Activated CD4-positive, CD25-positive, alpha-beta regulatory T cell treated with anti-CD3 and anti-CD28 coated beads, Interleukin-2, amount 50 U/mL, for 16 hours (primary cell): ENCODE data around the gene CACNG7.
"Not testable (repeated sequence)": the region's sequence is repeated elsewhere in the genome, so short reads cannot be mapped to it uniquely, and the experiment has no call there.

Experiments used
- DNase-seq: peaks from one replicate; pipeline ENCODE4 v3.0.0-alpha.2; 2020; ENCODE audit warnings: low read depth, low spot score

CACNG7 gene

GRCh38 chr19:53906211-53907192 is 2.6 kb upstream of the CACNG7 start:
- peak; percentile 34 for DNase-seq

- no peak for DNase-seq
Measured at GRCh38 chr19:53907193-53907581, 1.9 kb upstream of the CACNG7 start.

GRCh38 chr19:53907690-53908089 is 1.4 kb upstream of the CACNG7 start:
- no peak for DNase-seq

GRCh38 chr19:53908106-53908934 is 758 bp upstream of the CACNG7 start:
- DNase-seq: no peak

GRCh38 chr19:53909471-53910169 is 542 bp downstream of the CACNG7 start:
- DNase-seq: no peak

- DNase-seq: no peak
Measured at GRCh38 chr19:53910170-53910518, 1.1 kb downstream of the CACNG7 start.

GRCh38 chr19:53912653-53913052 is 3.6 kb downstream of the CACNG7 start:
- no peak for DNase-seq

- DNase-seq: no peak
Measured at GRCh38 chr19:53915000-53915399, 5.9 kb downstream of the CACNG7 start.

- DNase-seq: no peak
Measured at GRCh38 chr19:53916004-53916403, 6.9 kb downstream of the CACNG7 start.

- DNase-seq: no peak
Measured at GRCh38 chr19:53917356-53917755, 8.3 kb downstream of the CACNG7 start.

- DNase-seq: no peak
Measured at GRCh38 chr19:53927739-53928138, 18.7 kb downstream of the CACNG7 start.

GRCh38 chr19:53936029-53936428 is 27.0 kb downstream of the CACNG7 start:
- DNase-seq: no peak

- no peak for DNase-seq
Measured at GRCh38 chr19:53942001-53942786, 33.1 kb downstream of the CACNG7 start.

GRCh38 chr19:53944416-53944815 is 35.3 kb downstream of the CACNG7 start:
- DNase-seq: no peak

- DNase-seq: no peak
Measured at GRCh38 chr19:53944933-53945332, 35.9 kb downstream of the CACNG7 start.

- no peak for DNase-seq
Measured at GRCh38 chr19:53945441-53945840, 36.4 kb downstream of the CACNG7 start.

GRCh38 chr19:53945998-53946397 is 36.9 kb downstream of the CACNG7 start:
- no peak for DNase-seq

GRCh38 chr19:53947624-53948023 is 38.5 kb downstream of the CACNG7 start:
- DNase-seq: no peak

- not testable (repeated sequence) for DNase-seq
Measured at GRCh38 chr19:53948611-53949010, 39.5 kb downstream of the CACNG7 start.

GRCh38 chr19:53951436-53951835 is 42.4 kb downstream of the CACNG7 start:
- DNase-seq: no peak

- no peak for DNase-seq
Measured at GRCh38 chr19:53951947-53952346, 42.9 kb downstream of the CACNG7 start.
